A549 (cell line): Measurements from ENCODE around the gene MAP2. TPM values are rescaled to one million over a fixed set of nuclear protein-coding genes. Genes with fewer than 3 reads are reported as not detected.

Source experiments
- ATAC-seq, 2 experiments: fragments of 200-7000 bp in 1 of 2; fragments of >200 bp in 1 of 2; cut with Nextera tagmentation in 1 of 2; cut with Tn5 transposase in 1 of 2; 3 replicates each; pipeline versions ENCODE4 v1.8.0 to v1.9.1; 2018 to 2020; ENCODE audit warnings: mild to moderate bottlenecking in 1 of 2, moderate library complexity in 1 of 2
- CTCF ChIA-PET: fragments of 300-600 bp; sonication (Branson Sonifier 250); formaldehyde crosslinking; extraction: SDS; loops from one replicate; lab custom pipeline; 2021; ENCODE audit warnings: antibody characterized with exemption, inconsistent platforms; lab: Yijun Ruan, JAX
- POLR2A ChIA-PET: fragments of 350-600 bp; formaldehyde crosslinking; extraction: SDS; loops from one replicate; lab custom pipeline; 2021; ENCODE audit warnings: antibody characterized with exemption, inconsistent platforms; lab: Yijun Ruan, JAX
- DNase-seq, 2 experiments: peaks; one replicate each; pipeline versions ENCODE4 v3.0.0 to v3.0.0-alpha.2; 2011 to 2016; ENCODE audit warnings: low read depth in 1 of 2, low spot score in 1 of 2
- FAIRE-seq: peaks from 2 replicates; lab custom pipeline; 2011; peaks lifted over from hg19 to GRCh38; lab: Jason Lieb, UNC
- H3K27ac ChIP-seq, 2 experiments: fragments of >200 bp; sonication (Bioruptor Twin); formaldehyde crosslinking; 3 replicates each; pipeline ENCODE4 v1.5.1; 2016 to 2017
- H3K4me1 ChIP-seq: fragments of >200 bp; sonication (Bioruptor Twin); formaldehyde crosslinking; 3 replicates; pipeline ENCODE4 v1.6.1; 2016
- H3K4me2 ChIP-seq: fragments of >200 bp; sonication (Bioruptor Twin); formaldehyde crosslinking; 3 replicates; pipeline ENCODE4 v1.6.1; 2016
- H3K4me3 ChIP-seq: fragments of >200 bp; sonication (Bioruptor Twin); formaldehyde crosslinking; 3 replicates; pipeline ENCODE4 v1.5.1; 2016
- H3K9me3 ChIP-seq: fragments of >200 bp; sonication (Bioruptor Twin); formaldehyde crosslinking; 3 replicates; pipeline ENCODE4 v1.6.1; 2016
- CEBPB ChIP-seq, 2 experiments: fragments of >200 bp in 1 of 2; sonication (Bioruptor Twin) in 1 of 2; formaldehyde crosslinking in 1 of 2; IDR thresholded peaks; 2 replicates each; pipeline ENCODE4 v1.6.1; 2012 to 2016
- CHD2 ChIP-seq: fragments of 150-350 bp; IDR thresholded peaks from 2 replicates; pipeline ENCODE4 v1.6.1; 2014; ENCODE audit warnings: low read length; ENCODE audit not compliant: partially characterized antibody
- EHMT2 ChIP-seq: fragments of 200-600 bp; sonication (generic); IDR thresholded peaks from 2 replicates; pipeline ENCODE4 v1.6.1; 2016; ENCODE audit warnings: antibody characterized with exemption, low read depth, mild to moderate bottlenecking, moderate library complexity
- ELK1 ChIP-seq: fragments of 150-350 bp; IDR thresholded peaks from 2 replicates; pipeline ENCODE4 v1.6.1; 2014; ENCODE audit warnings: low read depth, mild to moderate bottlenecking, low read length
- FOSB ChIP-seq: fragments of 250-450 bp; sonication (Bioruptor Pico); IDR thresholded peaks from 2 replicates; pipeline ENCODE4 v1.5.0; 2020; ENCODE audit warnings: mild to moderate bottlenecking, moderate library complexity
- FOSL2 ChIP-seq, 2 experiments: fragments of 450-650 bp in 1 of 2; fragments of >200 bp in 1 of 2; sonication (Bioruptor Twin) in 1 of 2; formaldehyde crosslinking; IDR thresholded peaks; 2 replicates each; pipeline versions ENCODE4 v1.5.0 to v1.6.1; 2016 to 2020; ENCODE audit warnings: mild to moderate bottlenecking in 1 of 2, moderate library complexity in 1 of 2
- FOXS1 ChIP-seq: fragments of 250-450 bp; sonication (Bioruptor Pico); IDR thresholded peaks from 2 replicates; pipeline ENCODE4 v1.5.0; 2020; ENCODE audit warnings: mild to moderate bottlenecking, moderate library complexity
- GATA3 ChIP-seq: IDR thresholded peaks from 2 replicates; pipeline ENCODE4 v1.6.1; 2012; ENCODE audit warnings: borderline replicate concordance
- HDAC2 ChIP-seq: fragments of 200-600 bp; sonication (generic); IDR thresholded peaks from 2 replicates; pipeline ENCODE4 v1.6.1; 2016
- HES2 ChIP-seq: fragments of >200 bp; sonication (Bioruptor Twin); formaldehyde crosslinking; IDR thresholded peaks from 2 replicates; pipeline ENCODE4 v1.6.1; 2016
- HMGXB4 ChIP-seq: fragments of 250-450 bp; sonication (Bioruptor Pico); IDR thresholded peaks from 2 replicates; pipeline ENCODE4 v1.5.0; 2021; ENCODE audit warnings: mild to moderate bottlenecking, moderate library complexity, borderline replicate concordance
- HOXB5 ChIP-seq: fragments of 250-450 bp; sonication (Bioruptor Pico); IDR thresholded peaks from 2 replicates; pipeline ENCODE4 v1.5.0; 2020; ENCODE audit warnings: mild to moderate bottlenecking, moderate library complexity
- JUN ChIP-seq, 2 experiments: fragments of >200 bp; sonication (Bioruptor Twin); formaldehyde crosslinking; IDR thresholded peaks; 2 replicates in 1 of 2; 3 replicates in 1 of 2; pipeline ENCODE4 v1.6.1; 2016 to 2017
- JUNB ChIP-seq: fragments of >200 bp; sonication (Bioruptor Twin); formaldehyde crosslinking; IDR thresholded peaks from 2 replicates; pipeline ENCODE4 v1.6.1; 2016
- KDM1A ChIP-seq: fragments of 200-600 bp; sonication (generic); IDR thresholded peaks from 2 replicates; pipeline ENCODE4 v1.6.1; 2016; ENCODE audit warnings: low read depth, mild to moderate bottlenecking
- POLR2A ChIP-seq: IDR thresholded peaks from 2 replicates; pipeline ENCODE4 v1.6.1; 2012; ENCODE audit warnings: mild to moderate bottlenecking, low read length
- POLR2AphosphoS2 ChIP-seq: conservative IDR thresholded peaks from 2 replicates; pipeline ENCODE4 v1.6.1; 2012; ENCODE audit warnings: low read length, improper control_type of control experiment, inconsistent platforms
- RCOR1 ChIP-seq: fragments of 150-350 bp; IDR thresholded peaks from 2 replicates; pipeline ENCODE4 v1.6.1; 2014; ENCODE audit warnings: antibody characterized with exemption, low read length, low read depth
- SMC3 ChIP-seq: fragments of >200 bp; sonication (Bioruptor Twin); formaldehyde crosslinking; IDR thresholded peaks from 3 replicates; pipeline ENCODE4 v1.6.1; 2018; ENCODE audit warnings: inconsistent platforms
- TFCP2L1 ChIP-seq: fragments of 250-450 bp; sonication (Bioruptor Pico); IDR thresholded peaks from 2 replicates; pipeline ENCODE4 v1.5.0; 2021; ENCODE audit warnings: mild to moderate bottlenecking
- ZC3H11A ChIP-seq: fragments of 450-650 bp; IDR thresholded peaks from 2 replicates; pipeline ENCODE4 v1.6.1; 2014; ENCODE audit warnings: antibody characterized with exemption, mild to moderate bottlenecking
- WGBS: methylation state at CpG from one replicate; pipeline ENCODE4 v1.1.6; 2017; ENCODE audit errors: missing lambda C conversion rate; 5-methylcytosine and 5-hydroxymethylcytosine counted together
- polyA plus RNA-seq, 4 experiments: library from polyadenylated mRNA; depleted of rRNA in 3 of 4; stranded (reverse); fragments of >200 nt; fragmentation: RNase III in 1 of 4; extraction: RNeasy Plus Mini Kit Qiagen cat#74134 plus additional on column Dnase treatment in 1 of 4; gene quantifications; 2 replicates in 3 of 4; 3 replicates in 1 of 4; pipeline ENCODE4 v1.2.3, GENCODE V29; 2011 to 2017
- TF ChIP-seq, protein P1 (sequence below): fragments of >200 bp; sonication (Bioruptor Twin); formaldehyde crosslinking; IDR thresholded peaks from 3 replicates; pipeline ENCODE4 v1.6.1; 2016
- TF ChIP-seq, protein P2 (sequence below): fragments of 200-600 bp; sonication (generic); IDR thresholded peaks from 2 replicates; pipeline ENCODE4 v1.6.1; 2016; ENCODE audit warnings: antibody characterized with exemption, mild to moderate bottlenecking, moderate library complexity
- TF ChIP-seq, protein P3 (sequence below): fragments of >200 bp; sonication (Bioruptor Twin); formaldehyde crosslinking; IDR thresholded peaks from 3 replicates; pipeline ENCODE4 v1.5.1; 2016

Gene MAP2
- polyA plus RNA-seq, 2 of the 4 experiments (the other 2 are of a cell fraction), result 0.53 to 1.8 TPM

GRCh38 chr2:209582281-209582680 is 158.4 kb downstream of the MAP2 start:
- ATAC-seq (no peak), FAIRE-seq (no peak), DNase-seq (no peak)
- H3K9me3 ChIP-seq, result no peaks in the 10 kb centered on the region
- WGBS, result 73% methylated on average over 3 of the region's 3 CpGs
- no peak overlapping the region for H3K4me2 ChIP-seq
- POLR2A ChIA-PET, result no interaction called here
- no peak overlapping the region for H3K4me3 ChIP-seq
- no peaks in the 10 kb centered on the region for H3K4me1 ChIP-seq
- H3K27ac ChIP-seq, result no peak overlapping the region
- TF ChIP-seq SMC3, result no peak
- no peak for TF ChIP-seq EHMT2
- no peak for TF ChIP-seq ZC3H11A
- TF ChIP-seq, protein P1, sequence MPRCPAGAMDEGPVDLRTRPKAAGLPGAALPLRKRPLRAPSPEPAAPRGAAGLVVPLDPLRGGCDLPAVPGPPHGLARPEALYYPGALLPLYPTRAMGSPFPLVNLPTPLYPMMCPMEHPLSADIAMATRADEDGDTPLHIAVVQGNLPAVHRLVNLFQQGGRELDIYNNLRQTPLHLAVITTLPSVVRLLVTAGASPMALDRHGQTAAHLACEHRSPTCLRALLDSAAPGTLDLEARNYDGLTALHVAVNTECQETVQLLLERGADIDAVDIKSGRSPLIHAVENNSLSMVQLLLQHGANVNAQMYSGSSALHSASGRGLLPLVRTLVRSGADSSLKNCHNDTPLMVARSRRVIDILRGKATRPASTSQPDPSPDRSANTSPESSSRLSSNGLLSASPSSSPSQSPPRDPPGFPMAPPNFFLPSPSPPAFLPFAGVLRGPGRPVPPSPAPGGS, result no peak
- TF ChIP-seq HES2, result no peak
- TF ChIP-seq JUN (IDR thresholded peaks at IDR 0.05), result no peak
- TF ChIP-seq HDAC2, result no peak
- no peak for TF ChIP-seq RCOR1
- TF ChIP-seq TFCP2L1 (CRISPR knock-in tag), result no peak
- TF ChIP-seq POLR2AphosphoS2, result no peak
- TF ChIP-seq, protein P2, sequence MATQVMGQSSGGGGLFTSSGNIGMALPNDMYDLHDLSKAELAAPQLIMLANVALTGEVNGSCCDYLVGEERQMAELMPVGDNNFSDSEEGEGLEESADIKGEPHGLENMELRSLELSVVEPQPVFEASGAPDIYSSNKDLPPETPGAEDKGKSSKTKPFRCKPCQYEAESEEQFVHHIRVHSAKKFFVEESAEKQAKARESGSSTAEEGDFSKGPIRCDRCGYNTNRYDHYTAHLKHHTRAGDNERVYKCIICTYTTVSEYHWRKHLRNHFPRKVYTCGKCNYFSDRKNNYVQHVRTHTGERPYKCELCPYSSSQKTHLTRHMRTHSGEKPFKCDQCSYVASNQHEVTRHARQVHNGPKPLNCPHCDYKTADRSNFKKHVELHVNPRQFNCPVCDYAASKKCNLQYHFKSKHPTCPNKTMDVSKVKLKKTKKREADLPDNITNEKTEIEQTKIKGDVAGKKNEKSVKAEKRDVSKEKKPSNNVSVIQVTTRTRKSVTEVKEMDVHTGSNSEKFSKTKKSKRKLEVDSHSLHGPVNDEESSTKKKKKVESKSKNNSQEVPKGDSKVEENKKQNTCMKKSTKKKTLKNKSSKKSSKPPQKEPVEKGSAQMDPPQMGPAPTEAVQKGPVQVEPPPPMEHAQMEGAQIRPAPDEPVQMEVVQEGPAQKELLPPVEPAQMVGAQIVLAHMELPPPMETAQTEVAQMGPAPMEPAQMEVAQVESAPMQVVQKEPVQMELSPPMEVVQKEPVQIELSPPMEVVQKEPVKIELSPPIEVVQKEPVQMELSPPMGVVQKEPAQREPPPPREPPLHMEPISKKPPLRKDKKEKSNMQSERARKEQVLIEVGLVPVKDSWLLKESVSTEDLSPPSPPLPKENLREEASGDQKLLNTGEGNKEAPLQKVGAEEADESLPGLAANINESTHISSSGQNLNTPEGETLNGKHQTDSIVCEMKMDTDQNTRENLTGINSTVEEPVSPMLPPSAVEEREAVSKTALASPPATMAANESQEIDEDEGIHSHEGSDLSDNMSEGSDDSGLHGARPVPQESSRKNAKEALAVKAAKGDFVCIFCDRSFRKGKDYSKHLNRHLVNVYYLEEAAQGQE, result no peak
- CTCF ChIA-PET, result no interaction called here

DNA sequence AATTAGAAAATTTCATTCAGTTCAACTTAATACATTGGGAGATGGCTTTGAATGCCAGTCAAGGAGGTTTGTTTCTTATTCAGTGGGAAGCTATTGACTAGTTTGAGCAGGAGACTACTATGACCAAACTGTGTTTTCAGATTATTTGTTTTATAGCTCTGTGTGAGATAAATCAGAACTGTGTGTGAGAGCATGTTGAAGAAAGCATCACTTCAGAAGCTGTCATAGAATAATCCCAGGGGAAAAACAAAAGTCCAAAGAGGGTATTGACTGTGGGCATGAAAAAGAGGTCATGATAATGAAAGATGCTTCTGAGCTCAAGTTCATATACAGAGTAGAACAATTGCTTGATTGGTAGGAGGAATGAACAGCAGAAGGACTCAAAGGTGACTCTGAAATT is 160.6 kb downstream of the MAP2 start:
- no peak for FAIRE-seq
- TF ChIP-seq FOSL2 (IDR thresholded peaks at IDR 0.05) (no peak), FOSL2 (CRISPR knock-in tag; IDR thresholded peaks at IDR 0.05) (no peak), POLR2AphosphoS2 (no peak), FOSB (CRISPR knock-in tag) (no peak), FOXS1 (no peak), JUNB (no peak), ZC3H11A (no peak), TFCP2L1 (CRISPR knock-in tag) (no peak), HOXB5 (CRISPR knock-in tag) (no peak), ELK1 (no peak), KDM1A (no peak)
- Histone ChIP-seq H3K4me1 (no peaks in the 10 kb centered on the region), H3K27ac (no peak overlapping the region), H3K4me3 (no peak overlapping the region), H3K9me3 (no peaks in the 10 kb centered on the region), H3K4me2 (no peak overlapping the region)
- no peak for DNase-seq
- ATAC-seq, result no peak
- ChIA-PET POLR2A (no interaction called here), CTCF (no interaction called here)

DNA sequence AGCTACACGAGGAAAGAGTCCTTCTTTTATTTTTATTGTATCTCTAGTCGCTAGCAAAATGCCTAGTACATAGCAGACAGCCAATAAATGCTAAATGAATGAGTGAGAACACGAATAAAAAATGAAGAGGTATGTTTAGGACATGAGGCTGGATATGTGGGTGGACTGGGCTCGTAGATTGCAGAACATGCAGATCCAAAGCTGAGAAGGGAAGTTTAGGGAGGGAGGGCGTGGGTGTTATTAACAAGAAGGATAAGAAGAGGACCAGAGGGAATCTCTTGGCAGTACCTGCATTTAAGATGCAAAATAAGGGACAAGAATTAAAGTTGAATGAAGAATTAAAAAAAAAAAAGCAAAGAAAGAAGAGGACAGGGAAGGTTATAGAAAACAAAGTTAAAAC is 161.1 kb downstream of the MAP2 start:
- H3K27ac ChIP-seq, result no peak overlapping the region
- H3K9me3 ChIP-seq, result no peaks in the 10 kb centered on the region
- no peak overlapping the region for H3K4me2 ChIP-seq
- FAIRE-seq (no peak), DNase-seq (no peak), ATAC-seq (no peak)
- TF ChIP-seq GATA3 (no peak), CHD2 (no peak), POLR2A (no peak), CEBPB (IDR thresholded peaks at IDR 0.05) (no peak), ELK1 (no peak), JUNB (no peak), HMGXB4 (CRISPR knock-in tag) (no peak)
- TF ChIP-seq, protein P3, sequence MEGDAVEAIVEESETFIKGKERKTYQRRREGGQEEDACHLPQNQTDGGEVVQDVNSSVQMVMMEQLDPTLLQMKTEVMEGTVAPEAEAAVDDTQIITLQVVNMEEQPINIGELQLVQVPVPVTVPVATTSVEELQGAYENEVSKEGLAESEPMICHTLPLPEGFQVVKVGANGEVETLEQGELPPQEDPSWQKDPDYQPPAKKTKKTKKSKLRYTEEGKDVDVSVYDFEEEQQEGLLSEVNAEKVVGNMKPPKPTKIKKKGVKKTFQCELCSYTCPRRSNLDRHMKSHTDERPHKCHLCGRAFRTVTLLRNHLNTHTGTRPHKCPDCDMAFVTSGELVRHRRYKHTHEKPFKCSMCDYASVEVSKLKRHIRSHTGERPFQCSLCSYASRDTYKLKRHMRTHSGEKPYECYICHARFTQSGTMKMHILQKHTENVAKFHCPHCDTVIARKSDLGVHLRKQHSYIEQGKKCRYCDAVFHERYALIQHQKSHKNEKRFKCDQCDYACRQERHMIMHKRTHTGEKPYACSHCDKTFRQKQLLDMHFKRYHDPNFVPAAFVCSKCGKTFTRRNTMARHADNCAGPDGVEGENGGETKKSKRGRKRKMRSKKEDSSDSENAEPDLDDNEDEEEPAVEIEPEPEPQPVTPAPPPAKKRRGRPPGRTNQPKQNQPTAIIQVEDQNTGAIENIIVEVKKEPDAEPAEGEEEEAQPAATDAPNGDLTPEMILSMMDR, result no peak
- ChIA-PET CTCF (no interaction called here), POLR2A (no interaction called here)
- WGBS, result 7% methylated on average over 5 of the region's 5 CpGs
- no peaks in the 10 kb centered on the region for H3K4me1 ChIP-seq
- H3K4me3 ChIP-seq, result no peak overlapping the region
